Osteoblast (primary cell): ENCODE measurements around the gene TNRC18. TPM values are rescaled to one million over a fixed set of nuclear protein-coding genes. Genes with fewer than 3 reads are reported as not detected.

Experiments used
- DNase-seq: peaks from one replicate; pipeline ENCODE4 v3.0.0; 2011; ENCODE audit warnings: low spot score, mixed read lengths; ENCODE audit not compliant: insufficient read length; ENCODE audit errors: missing footprints
- H2AFZ ChIP-seq: 2 replicates; pipeline ENCODE4 v1.6.0; 2011; ENCODE audit warnings: mild to moderate bottlenecking, low read length
- H3K27ac ChIP-seq: 2 replicates; pipeline ENCODE4 v1.5.1; 2011; ENCODE audit warnings: mild to moderate bottlenecking, low read depth, low read length, moderate library complexity
- H3K27me3 ChIP-seq: 2 replicates; pipeline ENCODE4 v1.6.0; 2012; ENCODE audit warnings: mild to moderate bottlenecking, control low read depth, inconsistent platforms, low read length, moderate library complexity; ENCODE audit not compliant: insufficient read depth
- H3K36me3 ChIP-seq: 2 replicates; pipeline ENCODE4 v1.5.1; 2011; ENCODE audit warnings: mild to moderate bottlenecking, low read length, control low read depth, moderate library complexity; ENCODE audit not compliant: insufficient read depth
- H3K4me1 ChIP-seq: 2 replicates; pipeline ENCODE4 v1.5.1; 2011; ENCODE audit warnings: mild to moderate bottlenecking, low read length, control low read depth, moderate library complexity; ENCODE audit not compliant: insufficient read depth
- H3K4me2 ChIP-seq: 2 replicates; pipeline ENCODE4 v1.6.0; 2011; ENCODE audit warnings: mild to moderate bottlenecking, low read length; ENCODE audit not compliant: insufficient read depth
- H3K4me3 ChIP-seq: fragments of 200-600 bp; sonication (generic); 3 replicates; pipeline ENCODE4 v1.5.1; 2012; ENCODE audit warnings: mild to moderate bottlenecking, low read length, inconsistent platforms; ENCODE audit not compliant: insufficient read depth
- H3K79me2 ChIP-seq: 2 replicates; pipeline ENCODE4 v1.6.0; 2012; ENCODE audit warnings: mild to moderate bottlenecking, low read length, control low read depth, inconsistent platforms; ENCODE audit not compliant: insufficient read depth
- H3K9me3 ChIP-seq: 2 replicates; pipeline ENCODE4 v1.5.1; 2011; ENCODE audit warnings: low read depth, low read length, control low read depth
- H4K20me1 ChIP-seq: 2 replicates; pipeline ENCODE4 v1.6.0; 2012; ENCODE audit warnings: mild to moderate bottlenecking, low read length, control low read depth; ENCODE audit not compliant: insufficient read depth
- CTCF ChIP-seq: IDR thresholded peaks from 2 replicates; pipeline ENCODE4 v1.5.1; 2011; ENCODE audit warnings: mild to moderate bottlenecking, low read depth, low read length, moderate library complexity; ENCODE audit errors: extremely low read depth
- total RNA-seq: library from RNA; depleted of rRNA; stranded (reverse); fragments of >200 nt; gene quantifications from 2 replicates; pipeline ENCODE4 v1.2.3, GENCODE V29; 2012

The TNRC18 gene
- total RNA-seq, 1 donor, result 83.6 TPM

GRCh38 chr7:5303591-5304505 lies 119.8 kb downstream of the TNRC18 start:
- TF ChIP-seq CTCF, result no peak

GRCh38 chr7:5303061-5303460 lies 120.6 kb downstream of the TNRC18 start:
- H2AFZ ChIP-seq, result no peak overlapping the region
- DNase-seq, result no peak
- no peaks in the 10 kb centered on the region for H3K9me3 ChIP-seq
- no peak overlapping the region for H3K4me2 ChIP-seq
- peaks cover 8% of the 10 kb centered on the region for H3K36me3 ChIP-seq
- H3K27ac ChIP-seq, result no peak overlapping the region
- no peaks in the 10 kb centered on the region for H3K27me3 ChIP-seq
- no peak overlapping the region for H3K4me3 ChIP-seq
- no peaks in the 10 kb centered on the region for H3K4me1 ChIP-seq
- H3K79me2 ChIP-seq, result no peaks in the 10 kb centered on the region
- H4K20me1 ChIP-seq, result no peaks in the 10 kb centered on the region
- TF ChIP-seq CTCF, result no peak

More at GRCh38 chr7:5303591-5304505, 119.8 kb downstream of the TNRC18 start:
- Histone ChIP-seq H3K27ac (no peak overlapping the region), H3K27me3 (no peaks in the 10 kb centered on the region), H2AFZ (no peak overlapping the region), H3K79me2 (no peaks in the 10 kb centered on the region), H3K4me3 (no peak overlapping the region), H3K36me3 (peaks cover 12% of the 10 kb centered on the region), H3K4me1 (no peaks in the 10 kb centered on the region), H3K4me2 (no peak overlapping the region), H3K9me3 (no peaks in the 10 kb centered on the region), H4K20me1 (no peaks in the 10 kb centered on the region)
- DNase-seq, result peak; percentile 89

GRCh38 chr7:5302577-5302976 lies 121.1 kb downstream of the TNRC18 start:
- Histone ChIP-seq H3K9me3 (no peaks in the 10 kb centered on the region), H3K27ac (no peak overlapping the region), H3K36me3 (peaks cover 4% of the 10 kb centered on the region), H3K79me2 (no peaks in the 10 kb centered on the region), H2AFZ (no peak overlapping the region), H4K20me1 (no peaks in the 10 kb centered on the region), H3K4me3 (no peak overlapping the region), H3K4me1 (no peaks in the 10 kb centered on the region), H3K4me2 (no peak overlapping the region), H3K27me3 (no peaks in the 10 kb centered on the region)
- no peak for TF ChIP-seq CTCF
- DNase-seq, result no peak

GRCh38 chr7:5300366-5300765 lies 123.3 kb downstream of the TNRC18 start:
- H3K27me3 ChIP-seq, result no peaks in the 10 kb centered on the region
- H3K27ac ChIP-seq, result no peak overlapping the region
- H3K4me1 ChIP-seq, result no peaks in the 10 kb centered on the region
- no peaks in the 10 kb centered on the region for H3K9me3 ChIP-seq
- TF ChIP-seq CTCF, result no peak
- H2AFZ ChIP-seq, result no peak overlapping the region
- H3K4me3 ChIP-seq, result no peak overlapping the region
- DNase-seq, result no peak
- no peak overlapping the region for H3K4me2 ChIP-seq
- no peaks in the 10 kb centered on the region for H3K36me3 ChIP-seq
- no peaks in the 10 kb centered on the region for H4K20me1 ChIP-seq
- no peaks in the 10 kb centered on the region for H3K79me2 ChIP-seq
